Activated gamma-delta T cell (primary cell): ENCODE data around the gene ADCK2.

Experiments used
- DNase-seq: peaks from one replicate; lab custom pipeline; 2025; lab: John Stamatoyannopoulos, UW

Gene ADCK2

DNA sequence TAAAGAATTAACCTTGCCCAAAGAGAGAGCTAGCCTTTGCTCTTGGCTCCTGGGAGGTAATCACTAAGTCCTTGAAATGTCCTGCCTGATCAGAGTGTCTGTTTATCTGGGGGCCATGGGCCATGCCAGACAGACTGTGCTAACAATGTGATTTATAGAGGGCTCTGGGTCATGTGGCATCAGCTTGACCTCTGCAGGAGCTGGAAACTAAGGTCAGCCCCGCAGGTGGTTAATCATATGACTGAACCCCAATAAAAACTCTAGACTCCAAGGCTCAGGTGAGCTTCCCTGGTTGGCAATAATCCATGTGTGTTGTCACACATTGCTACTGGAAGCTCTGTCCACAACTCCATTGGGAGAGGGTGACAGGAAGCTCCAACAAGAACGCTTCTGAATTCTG, 71.3 kb downstream of the ADCK2 start:
- DNase-seq, result no peak
